GM12864 (cell line): ENCODE results near the gene PIP5K1B.

Experiments used
- DNase-seq: peaks from one replicate; pipeline ENCODE4 v3.0.0-alpha.2; 2011; ENCODE audit warnings: low read depth
- H3K4me3 ChIP-seq: 2 replicates; pipeline ENCODE4 v1.5.1; 2011; ENCODE audit warnings: mild to moderate bottlenecking, low read depth, low read length, control low read depth
- CTCF ChIP-seq: IDR thresholded peaks from 2 replicates; pipeline ENCODE4 v1.5.1; 2011; ENCODE audit warnings: low read depth, mild to moderate bottlenecking, moderate library complexity, low read length, control low read depth, inconsistent platforms; ENCODE audit errors: missing control alignments

The PIP5K1B gene

DNA sequence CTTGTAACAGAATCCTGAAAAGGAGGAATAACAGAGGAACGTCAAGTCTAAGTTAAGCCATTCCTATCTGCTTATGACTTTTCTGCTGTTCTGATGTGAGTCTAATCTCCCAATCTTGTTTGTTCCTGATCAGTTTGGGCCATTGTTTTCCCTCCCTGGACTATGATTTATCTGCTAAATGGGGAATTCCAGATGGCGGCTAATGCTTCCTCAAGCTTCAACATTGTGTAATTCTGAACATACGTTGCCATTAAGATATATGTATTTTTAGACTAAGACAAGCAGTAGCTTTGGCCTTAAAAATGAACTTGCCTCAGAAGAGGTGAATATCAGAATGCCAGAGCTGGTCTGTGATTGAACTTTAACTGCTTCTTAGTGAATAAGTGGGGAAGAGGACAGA, 166.2 kb downstream of the PIP5K1B start:
- TF ChIP-seq CTCF, result no peak
- no peak for DNase-seq

GRCh38 chr9:68872026-68872501, 167.0 kb downstream of the PIP5K1B start:
- TF ChIP-seq CTCF, result no peak
- no peak for DNase-seq
- H3K4me3 ChIP-seq, result no peak overlapping the region

More for the DNA sequence above, 166.2 kb downstream of the PIP5K1B start:
- no peak overlapping the region for H3K4me3 ChIP-seq

DNA sequence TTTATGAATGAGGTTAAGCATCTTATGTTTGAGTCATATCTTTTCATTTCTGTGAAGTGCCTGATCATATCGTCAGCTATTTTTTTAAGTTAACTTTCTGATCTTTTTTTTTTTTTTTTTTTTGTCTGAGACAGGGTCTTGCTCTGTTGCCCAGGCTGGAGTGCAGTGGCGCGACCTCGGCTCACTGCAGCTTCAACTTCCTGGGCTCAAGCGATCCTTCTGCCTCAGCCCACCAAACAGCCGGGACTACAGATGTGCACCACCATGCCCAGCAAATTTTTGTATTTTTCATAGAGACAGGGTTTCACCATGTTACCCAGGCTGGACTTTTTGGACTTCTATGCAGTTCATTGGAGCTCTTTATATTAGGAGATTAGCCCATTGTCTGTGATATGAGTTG, 168.1 kb downstream of the PIP5K1B start:
- no peak overlapping the region for H3K4me3 ChIP-seq
- no peak for TF ChIP-seq CTCF
- no peak for DNase-seq

DNA sequence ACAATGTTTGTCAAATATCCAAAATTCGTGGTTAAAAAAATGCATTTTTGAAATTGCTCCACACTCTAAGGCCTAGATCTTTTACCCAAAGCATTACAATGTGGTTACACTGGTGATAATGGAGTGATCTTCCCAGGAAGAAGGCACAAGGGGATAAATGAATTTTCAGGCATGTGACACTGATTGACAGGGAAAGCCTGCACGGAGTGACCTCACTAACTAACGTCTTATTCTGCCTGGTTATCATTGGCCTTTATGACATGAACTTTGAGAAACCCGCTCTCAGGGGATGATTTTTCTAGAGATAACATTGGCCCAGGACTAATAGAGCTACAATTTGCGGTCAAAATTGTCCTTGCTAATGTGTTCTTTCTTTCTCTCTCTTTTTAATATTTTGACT, 171.2 kb downstream of the PIP5K1B start:
- TF ChIP-seq CTCF, result no peak
- H3K4me3 ChIP-seq, result no peak overlapping the region
- DNase-seq, result no peak

- TF ChIP-seq CTCF, result no peak
- no peak for DNase-seq
- H3K4me3 ChIP-seq, result no peak overlapping the region
These were observed 171.6 kb downstream of the PIP5K1B start for GRCh38 chr9:68876681-68877080.

- DNase-seq, result no peak
- no peak for TF ChIP-seq CTCF
- no peak overlapping the region for H3K4me3 ChIP-seq
These were observed 172.2 kb downstream of the PIP5K1B start for GRCh38 chr9:68877219-68877618.

- TF ChIP-seq CTCF, result no peak
- no peak for DNase-seq
- no peak overlapping the region for H3K4me3 ChIP-seq
These were observed 173.4 kb downstream of the PIP5K1B start for GRCh38 chr9:68878450-68878849.
